ENCODE measurements around the gene ITPRID1.

ITPRID1 gene

DNA sequence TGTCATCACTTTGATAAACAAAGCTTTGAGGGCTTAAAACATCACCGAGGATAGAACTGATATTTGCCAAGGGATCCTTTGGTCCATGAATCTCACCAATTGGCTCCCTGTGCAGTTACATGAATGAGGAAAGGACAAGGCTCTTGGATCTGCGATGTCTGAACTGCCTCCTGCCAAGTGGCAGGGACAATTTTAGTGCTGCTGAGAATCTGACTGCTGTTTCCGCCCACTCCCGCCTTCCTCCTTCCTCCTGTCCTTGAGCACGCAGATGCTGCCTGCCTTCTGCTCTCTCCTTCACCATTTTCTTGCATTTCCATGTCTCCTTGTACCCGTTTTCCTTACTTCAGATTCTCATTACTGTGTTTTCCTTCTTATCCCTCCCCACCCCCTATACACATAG, 26.8 kb upstream of the ITPRID1 start:
- Histone ChIP-seq H3K9ac (ENCODE audit: low read length in 5 of 5) (no peak overlapping the region), H3K9me3 (ENCODE audit: control insufficient read depth in 5 of 5, low read length in 5 of 5) (no peaks in the 10 kb centered on the region), H3K4me1 (ENCODE audit: control insufficient read depth in 5 of 5, insufficient read depth in 5 of 5, low read length in 5 of 5) (no peaks in the 10 kb centered on the region), H3K27me3 (ENCODE audit: control insufficient read depth in 5 of 5, insufficient read depth in 4 of 5, low read length in 5 of 5) (peaks cover 0 to 7% (median 4%) of the 10 kb centered on the region in 5 donors), H3K4me3 (ENCODE audit: low read depth in 1 of 5, low read length in 5 of 5) (no peak overlapping the region), H3K36me3 (ENCODE audit: control insufficient read depth in 5 of 5, insufficient read depth in 5 of 5, low read length in 5 of 5) (no peaks in the 10 kb centered on the region), H3K27ac (ENCODE audit: low read depth, low read length) (no peak overlapping the region)

DNA sequence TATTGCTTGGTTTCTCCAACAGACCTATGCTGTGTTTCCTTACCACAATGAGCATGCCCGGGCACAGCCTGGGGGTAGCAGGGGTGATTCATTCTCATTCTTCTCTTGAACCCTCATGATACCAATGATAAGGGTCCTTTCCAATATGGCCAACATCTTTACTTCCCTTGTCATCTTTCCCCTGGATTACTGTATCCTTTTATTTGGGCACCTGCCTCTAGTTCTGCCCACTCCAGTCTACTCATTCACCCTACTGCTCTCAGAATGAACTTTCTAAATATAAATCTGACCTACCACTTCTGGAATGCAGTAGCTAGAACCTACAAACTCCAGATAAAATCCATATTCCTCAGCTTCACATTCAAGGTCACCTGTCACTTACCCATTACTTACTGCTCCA, 26.4 kb upstream of the ITPRID1 start:
- H3K36me3 ChIP-seq (ENCODE audit: control insufficient read depth in 5 of 5, insufficient read depth in 5 of 5, low read length in 5 of 5) = no peaks in the 10 kb centered on the region
- H3K9ac ChIP-seq (ENCODE audit: low read length in 5 of 5) = no peak overlapping the region
- H3K9me3 ChIP-seq (ENCODE audit: control insufficient read depth in 5 of 5, low read length in 5 of 5) = no peaks in the 10 kb centered on the region
- no peak overlapping the region for H3K27ac ChIP-seq (ENCODE audit: low read depth, low read length)
- H3K4me3 ChIP-seq (ENCODE audit: low read depth in 1 of 5, low read length in 5 of 5) = no peak overlapping the region
- H3K4me1 ChIP-seq (ENCODE audit: control insufficient read depth in 5 of 5, insufficient read depth in 5 of 5, low read length in 5 of 5) = no peaks in the 10 kb centered on the region
- peaks cover 0 to 7% (median 4%) of the 10 kb centered on the region in 5 donors for H3K27me3 ChIP-seq (ENCODE audit: control insufficient read depth in 5 of 5, insufficient read depth in 4 of 5, low read length in 5 of 5)

DNA sequence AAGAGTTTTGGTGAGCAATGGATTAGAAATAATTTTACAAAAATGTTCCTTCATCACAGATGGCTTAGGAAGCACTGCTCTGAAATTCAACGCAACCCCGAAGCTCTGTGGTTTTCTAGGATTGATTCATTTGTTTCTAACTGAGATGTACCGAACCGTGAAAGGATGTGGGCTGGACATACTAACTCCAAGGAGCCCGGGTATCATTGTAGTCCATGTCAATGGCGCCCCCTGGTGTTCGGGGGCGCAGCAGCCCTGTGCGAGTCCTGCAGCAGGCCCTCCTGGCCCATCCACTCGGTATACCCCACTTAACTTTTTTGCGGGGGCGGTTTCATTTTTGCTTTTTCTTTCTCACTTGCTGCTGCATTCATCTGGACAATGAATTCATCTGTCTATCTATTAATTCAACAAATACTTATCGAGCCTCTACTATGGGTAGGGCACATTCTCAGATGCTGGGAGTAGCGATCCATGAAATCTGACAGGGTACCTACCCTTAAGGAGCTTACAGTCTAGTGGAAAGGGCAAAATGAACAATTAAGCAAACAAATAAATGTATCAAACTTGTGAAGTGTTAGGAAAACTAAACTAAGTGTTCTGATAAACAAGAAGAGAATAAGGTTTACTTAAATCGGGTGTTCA, 25.2 kb upstream of the ITPRID1 start:
- H3K9me3 ChIP-seq (ENCODE audit: control insufficient read depth in 5 of 5, low read length in 5 of 5) = no peaks in the 10 kb centered on the region
- peaks cover 0 to 7% (median 4%) of the 10 kb centered on the region in 5 donors for H3K27me3 ChIP-seq (ENCODE audit: control insufficient read depth in 5 of 5, insufficient read depth in 4 of 5, low read length in 5 of 5)
- no peak overlapping the region for H3K4me3 ChIP-seq (ENCODE audit: low read depth in 1 of 5, low read length in 5 of 5)
- H3K36me3 ChIP-seq (ENCODE audit: control insufficient read depth in 5 of 5, insufficient read depth in 5 of 5, low read length in 5 of 5) = no peaks in the 10 kb centered on the region
- no peak overlapping the region for H3K9ac ChIP-seq (ENCODE audit: low read length in 5 of 5)
- no peak overlapping the region for H3K27ac ChIP-seq (ENCODE audit: low read depth, low read length)
- H3K4me1 ChIP-seq (ENCODE audit: control insufficient read depth in 5 of 5, insufficient read depth in 5 of 5, low read length in 5 of 5) = no peaks in the 10 kb centered on the region

DNA sequence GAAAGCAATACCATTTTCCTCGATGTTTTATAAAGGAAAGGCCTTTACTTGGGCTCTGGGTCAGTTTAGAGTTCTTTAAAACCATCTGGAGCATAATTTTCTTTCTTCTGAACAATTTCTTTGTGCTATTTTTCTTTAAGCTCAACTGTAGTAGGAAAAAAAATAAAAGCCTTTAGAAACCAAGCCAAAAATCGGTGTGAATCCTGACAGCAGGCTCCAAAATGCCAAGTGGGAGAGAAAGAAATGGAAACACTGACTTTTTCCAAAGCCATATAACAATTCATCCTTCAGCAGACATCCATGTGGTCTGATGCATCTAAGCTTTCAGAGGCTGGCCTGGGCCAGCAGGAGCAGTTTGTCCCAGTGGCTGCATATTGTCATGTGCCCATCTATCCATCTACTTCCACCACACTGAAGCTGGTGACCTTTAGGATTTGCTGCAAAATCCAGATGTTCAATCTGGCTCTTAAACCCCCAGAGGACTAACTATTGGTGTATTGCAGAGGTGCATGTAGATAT, 23.0 kb upstream of the ITPRID1 start:
- Histone ChIP-seq H3K9me3 (ENCODE audit: control insufficient read depth in 5 of 5, low read length in 5 of 5) (no peaks in the 10 kb centered on the region), H3K9ac (ENCODE audit: low read length in 5 of 5) (no peak overlapping the region), H3K4me3 (ENCODE audit: low read depth in 1 of 5, low read length in 5 of 5) (no peak overlapping the region), H3K27me3 (ENCODE audit: control insufficient read depth in 5 of 5, insufficient read depth in 4 of 5, low read length in 5 of 5) (peaks cover 0 to 7% (median 4%) of the 10 kb centered on the region in 5 donors), H3K27ac (ENCODE audit: low read depth, low read length) (no peak overlapping the region), H3K4me1 (ENCODE audit: control insufficient read depth in 5 of 5, insufficient read depth in 5 of 5, low read length in 5 of 5) (no peaks in the 10 kb centered on the region), H3K36me3 (ENCODE audit: control insufficient read depth in 5 of 5, insufficient read depth in 5 of 5, low read length in 5 of 5) (no peaks in the 10 kb centered on the region)

DNA sequence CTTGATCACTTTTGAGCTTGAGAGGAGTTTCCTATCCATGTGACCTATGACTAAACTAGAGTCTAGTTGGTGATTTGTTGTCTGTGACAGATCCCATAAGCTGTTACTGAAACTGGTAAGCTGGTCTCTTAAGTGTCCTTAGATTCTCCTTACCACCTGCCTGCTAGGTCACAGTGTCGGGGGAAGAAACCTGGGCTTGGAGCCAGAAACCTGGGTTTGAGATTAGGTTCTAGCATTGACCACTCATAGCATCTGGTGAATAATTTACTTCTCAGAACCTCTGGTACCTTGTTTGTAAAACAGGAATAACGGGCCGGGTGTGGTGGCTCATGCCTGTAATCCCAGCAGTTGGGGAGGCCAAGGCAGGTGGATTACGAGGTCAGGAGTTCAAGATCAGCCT, 21.8 kb upstream of the ITPRID1 start:
- Histone ChIP-seq H3K27me3 (ENCODE audit: control insufficient read depth in 5 of 5, insufficient read depth in 4 of 5, low read length in 5 of 5) (peaks cover 0 to 5% (median under 1%) of the 10 kb centered on the region in 5 donors), H3K9me3 (ENCODE audit: control insufficient read depth in 5 of 5, low read length in 5 of 5) (no peaks in the 10 kb centered on the region), H3K4me3 (ENCODE audit: low read depth in 1 of 5, low read length in 5 of 5) (no peak overlapping the region), H3K36me3 (ENCODE audit: control insufficient read depth in 5 of 5, insufficient read depth in 5 of 5, low read length in 5 of 5) (no peaks in the 10 kb centered on the region), H3K4me1 (ENCODE audit: control insufficient read depth in 5 of 5, insufficient read depth in 5 of 5, low read length in 5 of 5) (no peaks in the 10 kb centered on the region), H3K9ac (ENCODE audit: low read length in 5 of 5) (no peak overlapping the region), H3K27ac (ENCODE audit: low read depth, low read length) (no peak overlapping the region)

DNA sequence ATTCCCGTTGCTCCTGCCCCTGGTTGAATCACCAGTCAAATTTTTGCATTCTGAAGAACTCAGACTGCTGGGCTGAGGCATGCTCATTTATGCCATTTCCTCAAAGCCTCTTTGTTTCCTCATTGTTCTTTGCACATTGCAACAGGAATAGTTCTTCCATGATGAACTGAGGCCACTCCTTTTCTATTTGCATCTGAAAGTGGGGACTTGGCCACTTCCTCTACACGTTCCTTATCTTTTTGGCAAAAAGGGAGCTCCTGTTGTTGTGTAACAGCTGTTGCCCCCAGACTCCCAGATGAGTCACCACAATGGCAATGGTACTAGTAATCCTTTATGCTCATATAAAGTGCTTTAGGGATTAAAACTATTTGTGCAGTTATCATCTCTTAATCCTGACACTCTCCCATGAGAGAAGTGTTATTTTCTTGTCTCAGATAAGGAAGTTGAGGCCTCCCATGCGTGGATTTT, 20.1 kb upstream of the ITPRID1 start:
- Histone ChIP-seq H3K4me3 (ENCODE audit: low read depth in 1 of 5, low read length in 5 of 5) (no peak overlapping the region), H3K27ac (ENCODE audit: low read depth, low read length) (no peak overlapping the region), H3K9me3 (ENCODE audit: control insufficient read depth in 5 of 5, low read length in 5 of 5) (no peaks in the 10 kb centered on the region)

DNA sequence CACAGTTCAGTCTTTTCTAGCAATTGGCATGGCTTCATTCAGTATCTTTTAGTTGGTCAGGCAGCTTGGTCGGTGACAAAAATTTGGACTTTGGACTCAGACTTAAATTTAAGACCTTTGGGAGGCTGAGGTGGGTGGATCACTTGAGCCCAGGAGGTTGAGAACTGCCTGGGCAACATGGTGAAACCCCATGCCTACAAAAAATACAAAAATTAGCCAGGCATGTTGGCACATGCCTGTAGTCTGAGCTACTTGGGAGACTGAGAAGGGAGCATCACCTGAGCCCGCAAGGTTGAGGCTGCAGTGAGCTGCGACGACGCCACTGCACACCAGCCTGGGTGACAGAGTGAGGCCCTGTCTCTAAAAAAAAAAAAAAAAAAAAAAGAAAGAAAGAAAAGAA, 19.5 kb upstream of the ITPRID1 start:
- Histone ChIP-seq H3K27ac (ENCODE audit: low read depth, low read length) (no peak overlapping the region), H3K4me3 (ENCODE audit: low read depth in 1 of 5, low read length in 5 of 5) (no peak overlapping the region), H3K9ac (ENCODE audit: low read length in 5 of 5) (no peak overlapping the region), H3K27me3 (ENCODE audit: control insufficient read depth in 5 of 5, insufficient read depth in 4 of 5, low read length in 5 of 5) (no peaks in the 10 kb centered on the region), H3K4me1 (ENCODE audit: control insufficient read depth in 5 of 5, insufficient read depth in 5 of 5, low read length in 5 of 5) (no peaks in the 10 kb centered on the region), H3K36me3 (ENCODE audit: control insufficient read depth in 5 of 5, insufficient read depth in 5 of 5, low read length in 5 of 5) (no peaks in the 10 kb centered on the region), H3K9me3 (ENCODE audit: control insufficient read depth in 5 of 5, low read length in 5 of 5) (no peaks in the 10 kb centered on the region)

More for the DNA sequence above, 20.1 kb upstream of the ITPRID1 start:
- Histone ChIP-seq H3K9ac (ENCODE audit: low read length in 5 of 5) (no peak overlapping the region), H3K4me1 (ENCODE audit: control insufficient read depth in 5 of 5, insufficient read depth in 5 of 5, low read length in 5 of 5) (no peaks in the 10 kb centered on the region), H3K36me3 (ENCODE audit: control insufficient read depth in 5 of 5, insufficient read depth in 5 of 5, low read length in 5 of 5) (no peaks in the 10 kb centered on the region), H3K27me3 (ENCODE audit: control insufficient read depth in 5 of 5, insufficient read depth in 4 of 5, low read length in 5 of 5) (peaks cover 0 to 2% (median 0%) of the 10 kb centered on the region in 5 donors)

DNA sequence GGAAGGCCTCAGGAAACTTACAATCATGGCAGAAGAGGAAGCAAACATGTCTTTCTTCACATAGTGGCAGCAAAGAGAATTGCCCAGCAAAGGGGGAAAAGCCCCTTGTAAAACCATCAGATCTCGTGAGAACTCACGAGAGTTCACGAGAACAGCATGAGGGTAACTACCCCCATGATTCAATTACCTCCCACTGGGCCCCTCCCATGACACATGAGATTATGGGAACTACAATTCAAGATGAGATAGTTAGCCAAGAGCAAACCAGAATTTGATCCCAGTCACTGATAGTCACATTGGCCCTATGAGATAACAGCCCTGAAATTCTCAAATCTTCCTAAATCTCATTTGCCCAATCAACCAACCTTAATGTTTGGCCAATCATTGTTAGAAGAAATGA, 18.2 kb upstream of the ITPRID1 start:
- Histone ChIP-seq H3K27me3 (ENCODE audit: control insufficient read depth in 5 of 5, insufficient read depth in 4 of 5, low read length in 5 of 5) (no peaks in the 10 kb centered on the region), H3K4me3 (ENCODE audit: low read depth in 1 of 5, low read length in 5 of 5) (no peak overlapping the region), H3K4me1 (ENCODE audit: control insufficient read depth in 5 of 5, insufficient read depth in 5 of 5, low read length in 5 of 5) (no peaks in the 10 kb centered on the region), H3K36me3 (ENCODE audit: control insufficient read depth in 5 of 5, insufficient read depth in 5 of 5, low read length in 5 of 5) (no peaks in the 10 kb centered on the region), H3K27ac (ENCODE audit: low read depth, low read length) (no peak overlapping the region), H3K9ac (ENCODE audit: low read length in 5 of 5) (no peak overlapping the region), H3K9me3 (ENCODE audit: control insufficient read depth in 5 of 5, low read length in 5 of 5) (no peaks in the 10 kb centered on the region)

DNA sequence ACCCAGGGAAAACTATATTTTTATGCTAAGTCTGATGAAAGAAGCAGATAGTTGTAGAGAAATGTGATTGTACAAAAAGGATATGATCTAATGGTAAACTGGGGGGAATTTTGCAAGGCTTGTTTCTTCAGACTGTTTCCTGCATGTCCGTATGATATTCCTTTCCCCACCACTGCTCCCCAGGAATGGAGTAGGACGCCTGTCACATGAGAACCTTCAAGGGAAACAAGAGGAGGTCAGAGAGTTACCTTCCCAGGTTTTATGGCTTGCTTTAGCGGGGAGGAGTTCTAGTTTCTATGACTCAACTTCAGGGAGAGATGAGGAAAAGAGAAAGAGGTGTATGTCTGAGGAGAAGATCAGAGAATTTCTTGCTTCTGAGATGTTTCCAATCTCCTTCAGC, 16.4 kb upstream of the ITPRID1 start:
- no peaks in the 10 kb centered on the region for H3K4me1 ChIP-seq (ENCODE audit: control insufficient read depth in 5 of 5, insufficient read depth in 5 of 5, low read length in 5 of 5)
- H3K36me3 ChIP-seq (ENCODE audit: control insufficient read depth in 5 of 5, insufficient read depth in 5 of 5, low read length in 5 of 5) = no peaks in the 10 kb centered on the region
- no peak overlapping the region for H3K27ac ChIP-seq (ENCODE audit: low read depth, low read length)
- H3K4me3 ChIP-seq (ENCODE audit: low read depth in 1 of 5, low read length in 5 of 5) = no peak overlapping the region
- H3K9me3 ChIP-seq (ENCODE audit: control insufficient read depth in 5 of 5, low read length in 5 of 5) = no peaks in the 10 kb centered on the region
- no peaks in the 10 kb centered on the region for H3K27me3 ChIP-seq (ENCODE audit: control insufficient read depth in 5 of 5, insufficient read depth in 4 of 5, low read length in 5 of 5)
- no peak overlapping the region for H3K9ac ChIP-seq (ENCODE audit: low read length in 5 of 5)

DNA sequence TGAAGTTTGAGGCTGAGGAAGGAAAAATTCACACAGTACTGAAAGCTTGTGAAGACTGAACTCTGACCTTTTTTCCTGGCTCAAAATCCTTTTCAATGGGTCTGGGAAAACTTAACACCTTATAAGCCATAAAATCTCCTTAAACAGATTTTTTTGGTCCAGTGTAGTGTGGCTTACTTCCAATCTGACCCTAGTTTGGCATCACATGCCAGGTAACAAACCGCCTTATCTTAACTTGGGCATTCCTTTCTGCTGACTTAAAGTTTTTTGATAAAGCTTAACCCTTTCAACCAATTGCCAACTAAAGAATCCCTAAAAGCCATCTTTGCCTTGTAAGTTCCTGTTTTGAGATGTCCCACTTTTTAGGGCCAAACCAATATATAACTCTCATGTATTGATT, 13.2 kb upstream of the ITPRID1 start:
- Histone ChIP-seq H3K27me3 (ENCODE audit: control insufficient read depth in 5 of 5, insufficient read depth in 4 of 5, low read length in 5 of 5) (no peaks in the 10 kb centered on the region), H3K9me3 (ENCODE audit: control insufficient read depth in 5 of 5, low read length in 5 of 5) (no peaks in the 10 kb centered on the region), H3K36me3 (ENCODE audit: control insufficient read depth in 5 of 5, insufficient read depth in 5 of 5, low read length in 5 of 5) (no peaks in the 10 kb centered on the region), H3K4me3 (ENCODE audit: low read depth in 1 of 5, low read length in 5 of 5) (no peak overlapping the region), H3K9ac (ENCODE audit: low read length in 5 of 5) (no peak overlapping the region), H3K4me1 (ENCODE audit: control insufficient read depth in 5 of 5, insufficient read depth in 5 of 5, low read length in 5 of 5) (no peaks in the 10 kb centered on the region), H3K27ac (ENCODE audit: low read depth, low read length) (no peak overlapping the region)

Data from subcutaneous abdominal adipose tissue (tissue), 5 donors.